ENCODE measurements around the gene TADA2B. TPM values are rescaled to one million over a fixed set of nuclear protein-coding genes. Genes with fewer than 3 reads are reported as not detected.

TADA2B gene
- total RNA-seq, 1 experiment from 2014 or later, result 15.2 TPM

GRCh38 chr4:7002336-7002735 is 40.8 kb upstream of the TADA2B start:
- intact Hi-C loops (cut with micrococcal nuclease; ENCODE audit: unreplicated experiment), result no loop called here
- POLR2A ChIA-PET (ENCODE audit: low non-redundant PET), result no interaction called here
- peaks cover 49% of the 10 kb centered on the region for H3K36me3 ChIP-seq (ENCODE audit: insufficient read depth, low read length, poor library complexity, severe bottlenecking)
- no peak overlapping the region for H3K27ac ChIP-seq (ENCODE audit: low read depth, low read length, poor library complexity, severe bottlenecking)
- H3K4me3 ChIP-seq (ENCODE audit: low read depth, low read length, poor library complexity, severe bottlenecking), result no peak overlapping the region
- H3K9me3 ChIP-seq (ENCODE audit: low read depth, low read length, poor library complexity, severe bottlenecking), result no peaks in the 10 kb centered on the region
- CTCF ChIA-PET, result no interaction called here
- no TSS peak for BruUV-seq (replicated peaks)
- no peak for DNase-seq (ENCODE audit: low spot score)
- H3K27me3 ChIP-seq (replicated peaks; ENCODE audit: insufficient read depth, low read depth, low read length, poor library complexity), result no peaks in the 10 kb centered on the region
- TF ChIP-seq CTCF (conservative IDR thresholded peaks at IDR 0.05; ENCODE audit: low read depth, low read length) (no peak), EZH2 (IDR thresholded peaks at IDR 0.05; ENCODE audit: borderline replicate concordance, low read depth, low read length, poor library complexity, severe bottlenecking) (no peak)
- H3K4me1 ChIP-seq (ENCODE audit: insufficient read depth, low read length, poor library complexity, severe bottlenecking), result no peaks in the 10 kb centered on the region

- TF ChIP-seq CTCF (conservative IDR thresholded peaks at IDR 0.05; ENCODE audit: low read depth, low read length) (no peak), EZH2 (IDR thresholded peaks at IDR 0.05; ENCODE audit: borderline replicate concordance, low read depth, low read length, poor library complexity, severe bottlenecking) (no peak)
- no TSS peak for BruUV-seq (replicated peaks)
- no peak overlapping the region for H3K27ac ChIP-seq (ENCODE audit: low read depth, low read length, poor library complexity, severe bottlenecking)
- CTCF ChIA-PET, result no interaction called here
- H3K9me3 ChIP-seq (ENCODE audit: low read depth, low read length, poor library complexity, severe bottlenecking), result no peaks in the 10 kb centered on the region
- H3K36me3 ChIP-seq (ENCODE audit: insufficient read depth, low read length, poor library complexity, severe bottlenecking), result peaks cover 47% of the 10 kb centered on the region
- intact Hi-C loops (cut with micrococcal nuclease; ENCODE audit: unreplicated experiment), result no loop called here
- no peak overlapping the region for H3K4me3 ChIP-seq (ENCODE audit: low read depth, low read length, poor library complexity, severe bottlenecking)
- POLR2A ChIA-PET (ENCODE audit: low non-redundant PET), result no interaction called here
- no peaks in the 10 kb centered on the region for H3K27me3 ChIP-seq (replicated peaks; ENCODE audit: insufficient read depth, low read depth, low read length, poor library complexity)
- DNase-seq (ENCODE audit: low spot score), result no peak
- no peaks in the 10 kb centered on the region for H3K4me1 ChIP-seq (ENCODE audit: insufficient read depth, low read length, poor library complexity, severe bottlenecking)
Measured at GRCh38 chr4:7003176-7003878, 39.8 kb upstream of the TADA2B start.

GRCh38 chr4:7003879-7004240 is 39.3 kb upstream of the TADA2B start:
- Histone ChIP-seq H3K27me3 (replicated peaks; ENCODE audit: insufficient read depth, low read depth, low read length, poor library complexity) (no peaks in the 10 kb centered on the region), H3K27ac (ENCODE audit: low read depth, low read length, poor library complexity, severe bottlenecking) (no peak overlapping the region), H3K4me1 (ENCODE audit: insufficient read depth, low read length, poor library complexity, severe bottlenecking) (no peaks in the 10 kb centered on the region), H3K36me3 (ENCODE audit: insufficient read depth, low read length, poor library complexity, severe bottlenecking) (peaks cover 49% of the 10 kb centered on the region), H3K9me3 (ENCODE audit: low read depth, low read length, poor library complexity, severe bottlenecking) (no peaks in the 10 kb centered on the region), H3K4me3 (ENCODE audit: low read depth, low read length, poor library complexity, severe bottlenecking) (no peak overlapping the region)
- TF ChIP-seq CTCF (conservative IDR thresholded peaks at IDR 0.05; ENCODE audit: low read depth, low read length) (no peak), EZH2 (IDR thresholded peaks at IDR 0.05; ENCODE audit: borderline replicate concordance, low read depth, low read length, poor library complexity, severe bottlenecking) (no peak)
- DNase-seq (ENCODE audit: low spot score), result no peak
- ChIA-PET POLR2A (ENCODE audit: low non-redundant PET) (no interaction called here), CTCF (no interaction called here)
- no TSS peak for BruUV-seq (replicated peaks)
- intact Hi-C loops (cut with micrococcal nuclease; ENCODE audit: unreplicated experiment), result no loop called here
